SU-DHL-6 (cell line): Measurements from ENCODE around the gene PI4KA.
"Not testable (repeated sequence)": the region's sequence is repeated elsewhere in the genome, so short reads cannot be mapped to it uniquely, and the experiment has no call there.

Experiments
- H2AFZ ChIP-seq: fragments of 200-600 bp; sonication (generic); 2 replicates; pipeline ENCODE4 v1.6.1; 2014; ENCODE audit warnings: low read depth, mild to moderate bottlenecking, moderate library complexity, mixed read lengths, antibody characterized with exemption, low read length; ENCODE audit not compliant: severe bottlenecking
- H3F3A ChIP-seq: fragments of 200-600 bp; shearing (Covaris generic); 2 replicates; pipeline ENCODE4 v1.6.0; 2016; ENCODE audit warnings: antibody characterized with exemption, mild to moderate bottlenecking; ENCODE audit not compliant: insufficient read depth
- H3K27ac ChIP-seq: fragments of 200-600 bp; sonication (generic); 2 replicates; pipeline ENCODE4 v1.5.1; 2016; ENCODE audit warnings: low read depth, mild to moderate bottlenecking, low read length, moderate library complexity, mixed read lengths
- H3K27me3 ChIP-seq: fragments of 200-600 bp; sonication (generic), shearing (Covaris generic); 2 replicates; pipeline ENCODE4 v1.6.0; 2014; ENCODE audit warnings: mild to moderate bottlenecking, low read length
- H3K36me3 ChIP-seq: fragments of 200-600 bp; sonication (generic); 2 replicates; pipeline ENCODE4 v1.6.1; 2014; ENCODE audit warnings: mild to moderate bottlenecking, low read length, mixed read lengths
- H3K4me2 ChIP-seq: fragments of 300-600, 200-600 bp; shearing (Covaris generic), sonication (generic); 2 replicates; pipeline ENCODE4 v1.6.0; 2014; ENCODE audit warnings: low read length, low read depth, mild to moderate bottlenecking; ENCODE audit not compliant: poor library complexity, severe bottlenecking
- H3K4me3 ChIP-seq: fragments of 200-600 bp; sonication (generic); 2 replicates; pipeline ENCODE4 v1.5.1; 2014; ENCODE audit warnings: antibody characterized with exemption, low read length, mild to moderate bottlenecking, mixed read lengths; ENCODE audit not compliant: insufficient read depth, poor library complexity, severe bottlenecking
- H3K79me2 ChIP-seq: fragments of 200-600 bp; sonication (generic); 2 replicates; pipeline ENCODE4 v1.6.1; 2014; ENCODE audit warnings: mild to moderate bottlenecking, low read length, moderate library complexity; ENCODE audit not compliant: insufficient read depth
- H3K9ac ChIP-seq: fragments of 200-600 bp; sonication (generic); 2 replicates; pipeline ENCODE4 v1.7.0; 2014; ENCODE audit warnings: mild to moderate bottlenecking, low read length
- H3K9me2 ChIP-seq: fragments of 200-600 bp; sonication (generic); replicated peaks from 2 replicates; pipeline ENCODE4 v1.6.1; 2014; ENCODE audit warnings: low read length; ENCODE audit not compliant: insufficient read depth
- H3K9me3 ChIP-seq: fragments of 200-600 bp; sonication (generic); 2 replicates; pipeline ENCODE4 v1.6.1; 2014; ENCODE audit warnings: low read length, mixed read lengths; ENCODE audit not compliant: insufficient read depth
- H4K20me1 ChIP-seq: fragments of 200-600 bp; sonication (generic); 2 replicates; pipeline ENCODE4 v1.6.1; 2014; ENCODE audit warnings: low read depth, mild to moderate bottlenecking, antibody characterized with exemption, low read length, moderate library complexity, mixed read lengths

PI4KA gene

GRCh38 chr22:20703816-20704609, 154.6 kb downstream of the PI4KA start:
- H2AFZ ChIP-seq, H3K79me2 ChIP-seq, H3K9me2 ChIP-seq, H3K27me3 ChIP-seq, H3F3A ChIP-seq, H3K4me2 ChIP-seq, H3K9me3 ChIP-seq, H3K36me3 ChIP-seq, H3K27ac ChIP-seq, H3K4me3 ChIP-seq, H3K9ac ChIP-seq, H4K20me1 ChIP-seq: not testable (repeated sequence)

DNA sequence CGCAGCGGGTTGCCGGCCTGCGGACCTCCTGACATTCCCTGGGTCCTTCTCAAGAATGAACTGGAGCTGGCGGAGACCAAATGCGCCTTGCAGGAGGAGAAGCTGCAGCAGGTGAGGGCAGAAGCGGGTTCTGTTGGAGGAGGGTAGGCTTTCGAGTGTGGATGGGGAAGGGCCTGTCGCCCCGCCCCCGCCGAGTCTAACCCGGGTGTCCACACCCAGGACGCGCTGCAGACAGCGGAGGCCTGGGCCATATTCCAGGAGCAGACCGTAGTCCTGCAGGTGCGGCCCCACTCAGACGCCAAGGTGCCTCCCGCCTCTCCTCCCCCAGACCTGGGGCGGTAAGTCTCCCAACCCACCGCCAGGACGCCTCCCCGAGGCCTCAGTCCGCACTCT, 155.2 kb downstream of the PI4KA start:
- H3F3A ChIP-seq, H3K9me3 ChIP-seq, H3K9ac ChIP-seq, H3K9me2 ChIP-seq, H3K27me3 ChIP-seq, H3K4me3 ChIP-seq, H3K79me2 ChIP-seq, H3K36me3 ChIP-seq, H2AFZ ChIP-seq, H3K4me2 ChIP-seq, H4K20me1 ChIP-seq, H3K27ac ChIP-seq: not testable (repeated sequence)

DNA sequence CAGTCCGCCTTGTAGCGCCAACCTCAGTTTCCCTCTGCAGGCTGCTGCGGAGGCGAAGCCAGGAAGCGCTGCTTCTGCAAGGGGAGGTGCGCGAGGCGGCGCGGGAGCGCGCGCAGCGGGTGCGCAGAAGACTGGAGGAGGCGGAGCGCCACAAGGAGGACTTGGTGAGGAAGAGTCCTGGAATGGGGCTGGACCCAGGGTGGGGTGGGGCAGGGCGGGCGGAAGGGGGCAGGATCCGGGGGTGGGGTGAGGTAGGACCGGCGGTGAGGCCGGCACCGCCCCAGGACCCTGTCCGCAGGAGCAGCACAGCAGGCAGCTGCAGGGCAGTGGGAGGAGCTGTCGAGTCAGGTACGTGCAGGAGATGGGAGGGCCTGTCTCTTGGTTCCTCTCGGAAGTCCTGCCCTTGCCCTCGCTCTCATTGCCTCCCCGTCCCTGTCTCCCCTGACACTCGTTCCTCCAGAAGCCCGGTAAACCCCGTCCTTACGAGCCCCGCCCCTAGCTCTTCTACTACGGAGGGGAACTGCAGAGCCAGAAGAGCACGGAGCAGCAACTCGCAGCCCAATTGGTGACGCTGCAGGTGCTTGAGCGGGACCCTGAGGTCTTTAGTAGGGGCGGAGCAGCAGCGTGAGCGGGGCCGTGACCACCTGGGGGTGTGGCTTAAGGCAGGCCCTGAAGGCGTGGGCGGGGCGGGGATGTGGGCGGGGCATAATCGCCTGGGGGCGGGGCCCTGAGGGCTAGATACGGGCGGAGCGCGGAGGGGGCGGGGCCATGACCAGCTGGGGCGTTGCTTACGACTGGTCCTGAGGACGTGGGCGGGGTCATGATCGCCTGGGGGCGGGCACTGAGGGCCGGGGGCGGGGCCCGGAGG, 155.8 kb downstream of the PI4KA start:
- not testable (repeated sequence) for H3K9me2 ChIP-seq, H3F3A ChIP-seq, H3K27me3 ChIP-seq, H2AFZ ChIP-seq, H4K20me1 ChIP-seq, H3K9me3 ChIP-seq, H3K79me2 ChIP-seq, H3K36me3 ChIP-seq
- peak overlapping the region; percentile 31; the same call in 1 of the 2 replicates for H3K9ac ChIP-seq
- peak overlapping the region; percentile 34 for H3K4me3 ChIP-seq
- H3K27ac ChIP-seq = peak overlapping the region; percentile 60
- peak overlapping the region; percentile 40 for H3K4me2 ChIP-seq

DNA sequence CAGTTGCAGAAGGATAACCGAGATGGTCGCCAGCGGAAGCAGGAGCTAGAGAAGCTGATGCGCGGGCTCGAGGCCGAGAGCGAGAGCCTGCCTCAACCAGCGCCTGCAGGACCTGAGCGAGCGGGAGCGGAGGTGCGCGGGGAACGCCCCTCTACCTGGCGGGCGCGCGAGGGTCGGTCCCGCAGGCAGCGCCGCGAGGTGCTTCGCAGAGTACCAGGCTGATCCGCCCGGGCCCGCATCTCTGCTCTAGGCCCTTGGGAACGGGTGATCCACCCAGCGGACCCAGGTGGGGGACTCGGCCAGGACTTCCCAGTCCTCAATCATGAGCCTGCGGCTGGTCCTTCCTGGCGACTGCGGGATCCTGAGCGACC, 156.5 kb downstream of the PI4KA start:
- not testable (repeated sequence) for H3F3A ChIP-seq, H3K27ac ChIP-seq, H3K36me3 ChIP-seq, H3K79me2 ChIP-seq, H3K27me3 ChIP-seq, H2AFZ ChIP-seq, H4K20me1 ChIP-seq, H3K9me3 ChIP-seq, H3K9me2 ChIP-seq
- Histone ChIP-seq H3K9ac (peak overlapping the region; percentile 31; the same call in 1 of the 2 replicates), H3K4me2 (peak overlapping the region; percentile 40), H3K4me3 (peak overlapping the region; percentile 34)

- not testable (repeated sequence) for H3K36me3 ChIP-seq, H3K27ac ChIP-seq, H3K9ac ChIP-seq, H3K27me3 ChIP-seq, H3K9me2 ChIP-seq, H4K20me1 ChIP-seq, H3K79me2 ChIP-seq, H2AFZ ChIP-seq, H3K4me3 ChIP-seq, H3K9me3 ChIP-seq, H3F3A ChIP-seq
- peak overlapping the region; percentile 25 for H3K4me2 ChIP-seq
These were observed 156.9 kb downstream of the PI4KA start for GRCh38 chr22:20701680-20702136.

DNA sequence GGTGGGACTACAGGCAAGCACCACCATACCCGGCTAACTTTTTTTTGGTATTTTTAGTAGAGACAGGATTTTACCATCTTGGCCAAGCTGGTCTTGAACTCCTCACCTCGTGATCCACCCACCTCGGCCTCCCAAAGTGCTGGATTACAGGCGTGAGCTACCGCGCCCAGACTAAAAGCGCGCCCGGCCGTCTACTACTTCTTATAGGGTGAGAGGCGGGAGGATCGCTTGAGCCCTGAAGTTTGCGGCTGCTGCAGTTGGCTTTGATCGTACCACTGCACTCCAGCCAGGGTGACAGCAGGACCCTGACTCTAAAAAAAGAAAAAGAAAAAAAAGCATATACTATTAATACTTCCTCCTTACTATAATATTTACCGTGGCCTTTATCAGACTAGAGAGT, 158.3 kb downstream of the PI4KA start:
- not testable (repeated sequence) for H4K20me1 ChIP-seq, H3K9ac ChIP-seq, H3K36me3 ChIP-seq, H3F3A ChIP-seq, H3K79me2 ChIP-seq, H3K27me3 ChIP-seq, H3K27ac ChIP-seq, H2AFZ ChIP-seq, H3K4me2 ChIP-seq, H3K9me2 ChIP-seq, H3K9me3 ChIP-seq, H3K4me3 ChIP-seq

DNA sequence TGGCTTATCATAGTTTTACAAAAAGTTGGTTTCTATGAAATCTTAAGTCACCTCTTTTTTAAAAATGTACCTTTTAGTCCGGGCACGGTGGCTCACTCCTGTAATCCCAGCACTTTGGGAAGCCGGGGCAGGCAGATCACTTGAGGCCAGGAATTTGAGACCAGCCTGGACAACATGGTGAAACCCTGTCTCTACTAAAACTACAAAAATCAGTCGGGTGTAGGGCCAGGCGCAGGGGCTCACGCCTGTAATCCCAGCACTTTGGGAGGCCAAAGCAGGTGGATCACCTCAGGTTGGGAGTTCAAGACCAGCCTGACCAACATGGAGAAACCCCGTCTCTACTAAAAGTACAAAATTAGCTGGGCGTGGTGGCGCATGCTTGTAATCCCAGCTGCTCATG, 158.8 kb downstream of the PI4KA start:
- not testable (repeated sequence) for H3K4me2 ChIP-seq, H3K9me3 ChIP-seq, H4K20me1 ChIP-seq

More for the DNA sequence above, 158.8 kb downstream of the PI4KA start:
- not testable (repeated sequence) for H3K9me2 ChIP-seq, H3K36me3 ChIP-seq, H3K79me2 ChIP-seq, H3K9ac ChIP-seq, H3F3A ChIP-seq, H2AFZ ChIP-seq, H3K4me3 ChIP-seq, H3K27me3 ChIP-seq, H3K27ac ChIP-seq
